ENCODE measurements around the gene SYNE1.
"Not testable (repeated sequence)": the region's sequence is repeated elsewhere in the genome, so short reads cannot be mapped to it uniquely, and the experiment has no call there.

SYNE1 gene

GRCh38 chr6:152087096-152087495 is 550.1 kb downstream of the SYNE1 start:
- no peak for DNase-seq

GRCh38 chr6:152086223-152086873 is 550.8 kb downstream of the SYNE1 start:
- DNase-seq, result no peak

GRCh38 chr6:152085451-152085921 is 551.7 kb downstream of the SYNE1 start:
- DNase-seq, result no peak

- no peak for DNase-seq
Observed at GRCh38 chr6:152078804-152079203, 558.4 kb downstream of the SYNE1 start.

- DNase-seq, result no peak
Observed at GRCh38 chr6:152078001-152078400, 559.2 kb downstream of the SYNE1 start.

GRCh38 chr6:152076242-152076641 is 560.9 kb downstream of the SYNE1 start:
- DNase-seq, result not testable (repeated sequence)

GRCh38 chr6:152071843-152072242 is 565.3 kb downstream of the SYNE1 start:
- DNase-seq, result no peak
